Lower lobe of right lung (tissue), 2 donors: ENCODE data around the gene PLPPR4. TPM values are rescaled to one million over a fixed set of nuclear protein-coding genes. Genes with fewer than 3 reads are reported as not detected.

Experiments
- ATAC-seq, 2 donors: fragments of 200-7000 bp; cut with Tn5 transposase; one replicate each; pipeline ENCODE4 v1.9.1; 2020 to 2022; ENCODE audit warnings: mild to moderate bottlenecking in 2 of 2, moderate library complexity in 2 of 2
- DNase-seq: peaks from one replicate; pipeline ENCODE4 v3.0.0-alpha.2; 2020
- H3K27ac ChIP-seq: fragments of 200-600 bp; one replicate; pipeline ENCODE4 v1.8.0; 2022
- H3K27me3 ChIP-seq: fragments of 200-600 bp; one replicate; pipeline ENCODE4 v1.8.0; 2022; ENCODE audit warnings: low read depth
- H3K36me3 ChIP-seq: fragments of 200-600 bp; one replicate; pipeline ENCODE4 v1.8.0; 2022; ENCODE audit warnings: mild to moderate bottlenecking
- H3K4me1 ChIP-seq: fragments of 200-600 bp; one replicate; pipeline ENCODE4 v1.8.0; 2022
- H3K4me3 ChIP-seq: fragments of 200-600 bp; one replicate; pipeline ENCODE4 v1.8.0; 2022; ENCODE audit warnings: mild to moderate bottlenecking
- H3K9me3 ChIP-seq: fragments of 200-600 bp; one replicate; pipeline ENCODE4 v1.8.0; 2022
- CTCF ChIP-seq: fragments of 200-600 bp; IDR thresholded peaks from one replicate; pipeline ENCODE4 v1.8.0; 2022; ENCODE audit warnings: antibody characterized with exemption, mild to moderate bottlenecking
- intact Hi-C: fragments of 100-400 bp; cut with DNase I; formaldehyde crosslinking; loops from one replicate; pipeline ENCODE4 v1.11.0; 2022
- total RNA-seq: library from RNA; stranded (reverse); fragmentation: NEBNext Ultra II Directional; extraction: Animal tissue kit (Norgen Biotek cat#: 25700); gene quantifications from one replicate; pipeline ENCODE4 v1.2.1, GENCODE V29; 2021
- donor health status: DM: no; HTN: yes; CAD: no; lungs with severe emphysema.

PLPPR4 gene
- total RNA-seq, 1 donor from 2014 or later: 1.7 TPM

GRCh38 chr1:99227056-99227897 is 37.0 kb upstream of the PLPPR4 start:
- Histone ChIP-seq H3K36me3 (no peaks in the 10 kb centered on the region), H3K27ac (no peak overlapping the region), H3K4me1 (no peaks in the 10 kb centered on the region), H3K4me3 (no peak overlapping the region), H3K9me3 (no peaks in the 10 kb centered on the region), H3K27me3 (no peaks in the 10 kb centered on the region)
- ATAC-seq: no peak
- no peak for TF ChIP-seq CTCF
- DNase-seq: no peak
- intact Hi-C loops: no loop called here

DNA sequence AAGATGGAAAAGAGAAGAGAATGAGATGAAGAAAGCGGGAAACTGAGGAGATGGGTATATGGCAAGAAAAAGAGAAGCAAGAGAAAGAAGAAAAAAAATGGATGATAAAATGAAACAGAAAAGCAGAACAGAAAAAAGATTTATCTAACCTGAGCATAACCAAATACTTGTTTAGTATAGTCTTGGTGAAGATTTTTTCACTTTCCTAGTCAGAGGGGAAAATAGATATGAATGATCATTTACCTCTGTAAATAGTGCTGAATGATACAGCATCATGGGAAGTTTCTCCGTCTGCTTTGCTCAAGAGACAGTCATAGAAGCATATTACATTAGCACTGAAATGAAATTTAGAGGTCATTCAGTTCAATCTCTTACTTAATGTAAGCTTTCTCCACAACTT is 36.1 kb upstream of the PLPPR4 start:
- DNase-seq: no peak
- Histone ChIP-seq H3K4me3 (no peak overlapping the region), H3K4me1 (no peaks in the 10 kb centered on the region), H3K9me3 (no peaks in the 10 kb centered on the region), H3K36me3 (no peaks in the 10 kb centered on the region), H3K27me3 (no peaks in the 10 kb centered on the region), H3K27ac (no peak overlapping the region)
- no peak for TF ChIP-seq CTCF
- intact Hi-C loops: no loop called here
- ATAC-seq: no peak

DNA sequence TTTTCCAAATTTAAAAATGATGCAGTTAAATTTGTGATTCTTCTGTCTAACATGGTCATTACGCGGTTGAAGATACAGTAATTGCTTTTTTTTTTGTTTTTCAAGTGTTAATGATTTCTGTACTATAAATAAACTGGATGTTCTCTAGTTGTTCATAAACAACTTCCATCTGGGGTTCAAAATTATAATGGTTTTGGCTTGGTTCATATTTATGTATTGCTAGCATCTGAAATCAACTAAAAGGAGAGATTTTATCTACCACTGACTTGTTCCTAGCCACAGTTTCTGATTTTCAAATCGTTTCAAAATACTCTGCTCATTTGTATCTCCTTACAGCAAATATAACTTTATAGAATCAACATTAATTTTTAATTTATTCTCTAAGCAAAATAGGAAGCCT is 35.2 kb upstream of the PLPPR4 start:
- H3K27ac ChIP-seq: no peak overlapping the region
- no peaks in the 10 kb centered on the region for H3K4me1 ChIP-seq
- H3K4me3 ChIP-seq: no peak overlapping the region
- H3K36me3 ChIP-seq: no peaks in the 10 kb centered on the region
- H3K27me3 ChIP-seq: no peaks in the 10 kb centered on the region
- ATAC-seq: no peak
- intact Hi-C loops: no loop called here
- no peak for DNase-seq
- no peaks in the 10 kb centered on the region for H3K9me3 ChIP-seq
- no peak for TF ChIP-seq CTCF

GRCh38 chr1:99230695-99231094 is 33.6 kb upstream of the PLPPR4 start:
- no peaks in the 10 kb centered on the region for H3K4me1 ChIP-seq
- no peaks in the 10 kb centered on the region for H3K9me3 ChIP-seq
- no peak overlapping the region for H3K27ac ChIP-seq
- no peaks in the 10 kb centered on the region for H3K27me3 ChIP-seq
- no peaks in the 10 kb centered on the region for H3K36me3 ChIP-seq
- intact Hi-C loops: no loop called here
- no peak overlapping the region for H3K4me3 ChIP-seq
- DNase-seq: no peak
- ATAC-seq: no peak
- no peak for TF ChIP-seq CTCF

DNA sequence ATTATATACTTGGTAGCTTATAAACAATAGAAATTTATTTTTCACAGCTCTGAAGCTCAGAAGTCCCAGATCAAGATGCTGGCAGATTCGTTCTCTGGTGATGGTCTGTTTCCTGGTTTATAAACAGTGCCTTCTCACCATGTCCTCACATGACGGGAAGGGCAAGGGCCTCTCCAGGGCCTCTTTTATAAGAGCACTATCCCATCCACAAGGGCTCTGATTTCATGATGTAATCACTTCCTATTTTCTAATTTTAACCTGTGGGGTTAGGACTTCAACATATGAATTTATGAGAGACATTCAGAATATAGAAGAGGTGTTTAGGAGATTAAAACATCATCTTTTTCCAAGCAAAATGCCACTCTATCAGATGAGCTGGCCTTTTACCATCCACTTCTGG is 32.1 kb upstream of the PLPPR4 start:
- ATAC-seq: no peak
- intact Hi-C loops: no loop called here

More for the DNA sequence above, 32.1 kb upstream of the PLPPR4 start:
- no peak overlapping the region for H3K4me3 ChIP-seq
- H3K36me3 ChIP-seq: no peaks in the 10 kb centered on the region
- no peaks in the 10 kb centered on the region for H3K9me3 ChIP-seq
- no peaks in the 10 kb centered on the region for H3K4me1 ChIP-seq
- no peak overlapping the region for H3K27ac ChIP-seq
- DNase-seq: no peak
- no peaks in the 10 kb centered on the region for H3K27me3 ChIP-seq
- no peak for TF ChIP-seq CTCF
